IPS-18a (cell line): ENCODE results near the gene SMG6.

Source experiments
- H3K27ac ChIP-seq: one replicate; pipeline ENCODE4 v1.5.1; 2013; ENCODE audit warnings: low read length
- H3K27me3 ChIP-seq: one replicate; pipeline ENCODE4 v1.6.1; 2013; ENCODE audit warnings: mild to moderate bottlenecking, low read length; ENCODE audit not compliant: control insufficient read depth, insufficient read depth
- H3K36me3 ChIP-seq: one replicate; pipeline ENCODE4 v1.6.1; 2013; ENCODE audit warnings: low read depth, low read length; ENCODE audit not compliant: control insufficient read depth
- H3K4me1 ChIP-seq: one replicate; pipeline ENCODE4 v1.6.1; 2013; ENCODE audit warnings: low read depth, low read length; ENCODE audit not compliant: control insufficient read depth
- H3K4me3 ChIP-seq: one replicate; pipeline ENCODE4 v1.5.1; 2013; ENCODE audit warnings: low read length
- H3K9ac ChIP-seq: one replicate; pipeline ENCODE4 v1.6.1; 2013; ENCODE audit warnings: mild to moderate bottlenecking, low read length, moderate library complexity
- H3K9me3 ChIP-seq: one replicate; pipeline ENCODE4 v1.6.1; 2013; ENCODE audit warnings: low read depth, low read length; ENCODE audit not compliant: control insufficient read depth

The SMG6 gene

GRCh38 chr17:2047590-2047989 is 256.0 kb downstream of the SMG6 start:
- peaks cover 3% of the 10 kb centered on the region for H3K4me1 ChIP-seq
- H3K4me3 ChIP-seq: no peak overlapping the region
- H3K36me3 ChIP-seq: no peaks in the 10 kb centered on the region
- no peaks in the 10 kb centered on the region for H3K9me3 ChIP-seq
- no peak overlapping the region for H3K27ac ChIP-seq
- H3K27me3 ChIP-seq: peaks cover 60% of the 10 kb centered on the region
- H3K9ac ChIP-seq: no peak overlapping the region

- Histone ChIP-seq H3K9me3 (no peaks in the 10 kb centered on the region), H3K4me1 (peaks cover 5% of the 10 kb centered on the region), H3K27me3 (peaks cover 33% of the 10 kb centered on the region), H3K4me3 (no peak overlapping the region), H3K9ac (no peak overlapping the region), H3K36me3 (no peaks in the 10 kb centered on the region), H3K27ac (no peak overlapping the region)
Measured at GRCh38 chr17:2044263-2044894, 259.2 kb downstream of the SMG6 start.

GRCh38 chr17:2043785-2044184 is 259.8 kb downstream of the SMG6 start:
- no peak overlapping the region for H3K4me3 ChIP-seq
- no peaks in the 10 kb centered on the region for H3K9me3 ChIP-seq
- H3K4me1 ChIP-seq: peaks cover 5% of the 10 kb centered on the region
- no peak overlapping the region for H3K9ac ChIP-seq
- H3K27ac ChIP-seq: no peak overlapping the region
- no peaks in the 10 kb centered on the region for H3K36me3 ChIP-seq
- peaks cover 27% of the 10 kb centered on the region for H3K27me3 ChIP-seq

GRCh38 chr17:2042933-2043332 is 260.7 kb downstream of the SMG6 start:
- Histone ChIP-seq H3K4me1 (peaks cover 5% of the 10 kb centered on the region), H3K9me3 (no peaks in the 10 kb centered on the region), H3K27ac (no peak overlapping the region), H3K36me3 (no peaks in the 10 kb centered on the region), H3K27me3 (peaks cover 18% of the 10 kb centered on the region), H3K4me3 (peak overlapping the region; percentile 78), H3K9ac (peak overlapping the region; percentile 81)

- Histone ChIP-seq H3K27ac (peak overlapping the region; percentile 51), H3K36me3 (no peaks in the 10 kb centered on the region), H3K9me3 (no peaks in the 10 kb centered on the region)
Measured at GRCh38 chr17:2042390-2042847, 261.2 kb downstream of the SMG6 start.

GRCh38 chr17:2041561-2042389 is 261.8 kb downstream of the SMG6 start, which contains the start of gene OVCA2:
Gene OVCA2 (plus strand): TSS chr17:2042022. CDS start chr17:2042048, 26 bp downstream.
- peak within 1 kb of the TSS; percentile 78 for H3K4me3 ChIP-seq

More at GRCh38 chr17:2042390-2042847, 261.2 kb downstream of the SMG6 start:
- Histone ChIP-seq H3K9ac (peak overlapping the region; percentile 81), H3K4me3 (peak overlapping the region; percentile 78), H3K27me3 (peaks cover 13% of the 10 kb centered on the region), H3K4me1 (peaks cover 5% of the 10 kb centered on the region)

GRCh38 chr17:2040942-2041560 is 262.5 kb downstream of the SMG6 start:
- Histone ChIP-seq H3K4me3 (peak overlapping the region; percentile 78), H3K27ac (no peak overlapping the region), H3K36me3 (peaks cover 3% of the 10 kb centered on the region), H3K4me1 (peaks cover 5% of the 10 kb centered on the region), H3K9me3 (no peaks in the 10 kb centered on the region), H3K27me3 (peaks cover 9% of the 10 kb centered on the region), H3K9ac (peak overlapping the region; percentile 20)

More at GRCh38 chr17:2041561-2042389, 261.8 kb downstream of the SMG6 start, which contains the start of gene OVCA2:
- Histone ChIP-seq H3K36me3 (no peaks in the 10 kb centered on the region), H3K4me1 (peaks cover 5% of the 10 kb centered on the region), H3K9ac (peak within 1 kb of the TSS; percentile 81), H3K9me3 (no peaks in the 10 kb centered on the region), H3K27me3 (peaks cover 11% of the 10 kb centered on the region), H3K27ac (peak within 1 kb of the TSS; percentile 51)

GRCh38 chr17:2040219-2040827 is 263.3 kb downstream of the SMG6 start:
- no peak overlapping the region for H3K9ac ChIP-seq
- peaks cover 5% of the 10 kb centered on the region for H3K4me1 ChIP-seq
- H3K27me3 ChIP-seq: peaks cover 6% of the 10 kb centered on the region
- no peaks in the 10 kb centered on the region for H3K9me3 ChIP-seq
- no peak overlapping the region for H3K4me3 ChIP-seq
- no peak overlapping the region for H3K27ac ChIP-seq
- H3K36me3 ChIP-seq: peaks cover 3% of the 10 kb centered on the region

GRCh38 chr17:2037155-2037554 is 266.4 kb downstream of the SMG6 start:
- Histone ChIP-seq H3K36me3 (peaks cover 3% of the 10 kb centered on the region), H3K27me3 (no peaks in the 10 kb centered on the region), H3K4me3 (no peak overlapping the region), H3K9ac (no peak overlapping the region), H3K9me3 (no peaks in the 10 kb centered on the region), H3K27ac (no peak overlapping the region), H3K4me1 (peaks cover 4% of the 10 kb centered on the region)

- peaks cover 3% of the 10 kb centered on the region for H3K36me3 ChIP-seq
- H3K9me3 ChIP-seq: no peaks in the 10 kb centered on the region
- H3K9ac ChIP-seq: no peak overlapping the region
- no peak overlapping the region for H3K4me3 ChIP-seq
- peaks cover 5% of the 10 kb centered on the region for H3K4me1 ChIP-seq
- H3K27ac ChIP-seq: no peak overlapping the region
- H3K27me3 ChIP-seq: no peaks in the 10 kb centered on the region
Measured at GRCh38 chr17:2035541-2036488, 267.8 kb downstream of the SMG6 start.
